HL-60 (cell line): Measurements from ENCODE around the gene DHX35.

Experiments used
- DNase-seq, 2 experiments: peaks; one replicate each; pipeline ENCODE4 v3.0.0-alpha.2; 2010 to 2020; ENCODE audit warnings: low read depth in 1 of 2, low spot score in 1 of 2
- H3K27ac ChIP-seq: fragments of 250-450 bp; sonication (Bioruptor Pico); replicated peaks from 2 replicates; pipeline ENCODE4 v1.5.1; 2020; ENCODE audit warnings: mild to moderate bottlenecking, moderate library complexity
- H3K27me3 ChIP-seq: fragments of 250-450 bp; sonication (Bioruptor Pico); 2 replicates; pipeline ENCODE4 v1.5.1; 2021; ENCODE audit warnings: mild to moderate bottlenecking, moderate library complexity; ENCODE audit not compliant: insufficient read depth, poor library complexity, severe bottlenecking
- H3K4me3 ChIP-seq: replicated peaks from 2 replicates; pipeline ENCODE4 v1.5.1; 2011; ENCODE audit warnings: mild to moderate bottlenecking, control low read depth, low read length; ENCODE audit not compliant: insufficient read depth
- CTCF ChIP-seq: IDR thresholded peaks from one replicate; pipeline ENCODE4 v1.5.1; 2011; ENCODE audit warnings: low read length, control low read depth, inconsistent platforms; ENCODE audit not compliant: insufficient read depth
- GABPA ChIP-seq: IDR thresholded peaks from 2 replicates; pipeline ENCODE4 v1.6.1; 2012; ENCODE audit warnings: low read depth
- POLR2AphosphoS5 ChIP-seq: IDR thresholded peaks from 2 replicates; pipeline ENCODE4 v1.6.1; 2012; ENCODE audit warnings: low read depth
- REST ChIP-seq: IDR thresholded peaks from 2 replicates; pipeline ENCODE4 v1.6.1; 2012; ENCODE audit warnings: low read depth; ENCODE audit not compliant: insufficient replicate concordance
- SPI1 ChIP-seq: IDR thresholded peaks from 2 replicates; pipeline ENCODE4 v1.6.1; 2012; ENCODE audit warnings: low read depth, mild to moderate bottlenecking, borderline replicate concordance

Gene DHX35

DNA sequence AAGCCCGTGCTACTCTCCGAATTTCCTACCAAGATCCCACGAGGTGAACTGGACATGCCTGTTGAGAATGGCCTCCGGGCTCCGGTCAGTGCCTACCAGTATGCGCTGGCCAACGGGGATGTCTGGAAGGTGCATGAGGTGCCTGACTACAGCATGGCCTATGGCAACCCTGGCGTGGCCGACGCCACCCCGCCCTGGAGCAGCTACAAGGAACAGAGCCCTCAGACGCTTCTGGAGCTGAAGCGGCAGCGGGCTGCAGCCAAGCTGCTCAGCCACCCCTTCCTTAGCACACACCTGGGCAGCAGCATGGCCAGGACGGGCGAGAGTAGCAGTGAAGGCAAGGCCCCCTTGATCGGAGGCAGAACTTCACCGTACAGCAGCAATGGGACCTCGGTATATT lies 44.0 kb upstream of the DHX35 start:
- H3K27me3 ChIP-seq: peaks cover 5% of the 10 kb centered on the region
- no peak for TF ChIP-seq CTCF
- TF ChIP-seq GABPA: no peak
- TF ChIP-seq POLR2AphosphoS5: no peak
- TF ChIP-seq REST: no peak
- no peak for TF ChIP-seq SPI1
- no peak overlapping the region for H3K27ac ChIP-seq
- H3K4me3 ChIP-seq: no peak overlapping the region
- no peak for DNase-seq

GRCh38 chr20:38919683-38920082 lies 42.5 kb upstream of the DHX35 start:
- peaks cover 5% of the 10 kb centered on the region for H3K27me3 ChIP-seq
- no peak overlapping the region for H3K27ac ChIP-seq
- TF ChIP-seq REST (no peak), GABPA (no peak), SPI1 (no peak), POLR2AphosphoS5 (no peak), CTCF (no peak)
- DNase-seq: no peak
- no peak overlapping the region for H3K4me3 ChIP-seq

DNA sequence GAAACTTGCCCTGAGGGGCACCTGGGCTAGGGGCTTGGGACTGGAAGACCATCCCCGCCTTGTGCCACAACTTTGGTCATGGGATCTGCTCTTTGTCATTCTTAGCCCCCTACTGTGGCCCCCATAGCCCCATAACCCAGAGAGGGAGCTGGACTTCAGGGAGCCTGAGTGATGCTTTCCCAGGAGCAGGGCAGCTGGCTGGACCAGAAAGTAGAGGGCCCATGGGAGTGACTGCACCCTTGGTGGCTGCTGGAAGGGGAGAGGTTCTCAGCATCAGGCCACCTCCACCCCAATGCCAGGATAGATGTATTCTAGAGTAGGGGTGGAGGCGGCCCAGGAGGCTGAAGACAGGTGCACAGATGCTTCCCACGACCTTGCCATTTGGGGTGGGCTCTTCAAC lies 41.7 kb upstream of the DHX35 start:
- H3K4me3 ChIP-seq: no peak overlapping the region
- no peak for TF ChIP-seq POLR2AphosphoS5
- no peak for TF ChIP-seq GABPA
- TF ChIP-seq REST: no peak
- no peak for TF ChIP-seq SPI1
- no peak for TF ChIP-seq CTCF
- DNase-seq: no peak
- no peak overlapping the region for H3K27ac ChIP-seq
- H3K27me3 ChIP-seq: peaks cover 5% of the 10 kb centered on the region
